Stimulated activated CD8-positive, alpha-beta memory T cell treated with anti-CD3 and anti-CD28 coated beads, Interleukin-2, amount 100 ng/mL, for 48 hours (primary cell): Measurements from ENCODE around the gene YJU2.
A peak's percentile ranks its signal among the peaks of the same experiment; 100 is the strongest.
"Not testable (repeated sequence)": the region's sequence is repeated elsewhere in the genome, so short reads cannot be mapped to it uniquely, and the experiment has no call there.

Experiments used
- DNase-seq, 2 donors: peaks; one replicate each; pipeline ENCODE4 v3.0.0-alpha.2; 2020; ENCODE audit warnings: low read depth in 2 of 2

YJU2 gene

DNA sequence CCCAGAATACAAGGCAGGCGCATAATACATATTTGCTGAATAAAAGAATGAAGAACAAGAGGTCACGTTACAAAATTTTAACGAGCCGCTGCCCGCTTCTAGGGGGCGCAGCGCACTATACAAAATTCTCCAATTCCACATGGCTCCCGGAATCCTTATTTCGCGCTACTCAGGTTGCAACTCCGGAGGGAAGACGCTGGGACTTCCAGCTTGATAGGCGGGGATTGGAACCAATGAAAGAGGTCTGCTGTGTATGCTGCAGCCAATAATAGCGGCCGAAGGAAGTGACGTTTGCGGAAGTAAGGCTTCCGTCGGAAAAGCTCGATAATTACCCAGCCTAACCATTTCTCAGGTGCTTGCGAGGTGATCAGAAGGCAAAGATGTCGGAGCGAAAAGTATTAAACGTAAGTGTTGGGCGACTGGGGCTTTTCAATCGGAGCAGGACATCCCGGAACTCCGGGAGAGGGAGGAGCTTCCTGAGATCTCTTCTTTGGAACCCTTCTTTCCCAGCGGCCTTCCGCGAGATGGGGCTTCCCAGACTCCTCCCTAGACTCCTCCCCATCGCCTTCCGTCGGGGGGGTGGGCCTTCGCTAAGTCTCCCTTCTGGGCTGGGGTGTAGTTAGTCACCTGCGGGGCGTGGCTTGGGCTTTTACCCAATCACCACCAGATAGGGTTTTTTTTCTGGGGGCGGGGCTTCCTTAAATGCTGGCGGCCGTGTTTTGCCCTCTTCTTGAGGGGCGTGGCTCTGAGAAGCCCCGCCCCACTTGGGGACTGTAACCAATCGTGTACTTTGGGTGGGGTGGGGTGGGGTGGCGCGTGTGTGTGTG, at the start of gene YJU2:
Gene YJU2 (plus strand): TSS at position 314 of the 827 bp plus-strand sequence. CDS start 67 bp downstream, at position 381.
- DNase-seq = peak; percentile 95 to 98

DNA sequence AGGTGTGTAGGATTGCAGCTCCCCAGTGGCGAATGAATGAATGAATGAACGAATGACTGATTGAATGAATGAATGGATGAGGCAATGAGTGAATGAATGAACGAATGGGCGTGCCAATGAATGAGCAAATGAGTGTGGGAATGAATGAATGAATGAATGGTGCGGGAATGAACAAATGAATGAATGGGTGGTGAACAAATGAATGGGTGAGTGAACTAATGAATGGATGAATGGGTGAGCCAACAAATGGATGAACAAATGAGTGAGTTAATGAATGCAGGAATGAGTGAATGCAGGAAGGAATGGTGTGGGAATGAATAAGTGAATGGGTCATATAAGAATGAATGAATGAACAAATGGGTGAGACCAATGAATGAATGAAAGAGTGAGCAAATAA, 49.7 kb upstream of the YJU2 start:
- no peak for DNase-seq

DNA sequence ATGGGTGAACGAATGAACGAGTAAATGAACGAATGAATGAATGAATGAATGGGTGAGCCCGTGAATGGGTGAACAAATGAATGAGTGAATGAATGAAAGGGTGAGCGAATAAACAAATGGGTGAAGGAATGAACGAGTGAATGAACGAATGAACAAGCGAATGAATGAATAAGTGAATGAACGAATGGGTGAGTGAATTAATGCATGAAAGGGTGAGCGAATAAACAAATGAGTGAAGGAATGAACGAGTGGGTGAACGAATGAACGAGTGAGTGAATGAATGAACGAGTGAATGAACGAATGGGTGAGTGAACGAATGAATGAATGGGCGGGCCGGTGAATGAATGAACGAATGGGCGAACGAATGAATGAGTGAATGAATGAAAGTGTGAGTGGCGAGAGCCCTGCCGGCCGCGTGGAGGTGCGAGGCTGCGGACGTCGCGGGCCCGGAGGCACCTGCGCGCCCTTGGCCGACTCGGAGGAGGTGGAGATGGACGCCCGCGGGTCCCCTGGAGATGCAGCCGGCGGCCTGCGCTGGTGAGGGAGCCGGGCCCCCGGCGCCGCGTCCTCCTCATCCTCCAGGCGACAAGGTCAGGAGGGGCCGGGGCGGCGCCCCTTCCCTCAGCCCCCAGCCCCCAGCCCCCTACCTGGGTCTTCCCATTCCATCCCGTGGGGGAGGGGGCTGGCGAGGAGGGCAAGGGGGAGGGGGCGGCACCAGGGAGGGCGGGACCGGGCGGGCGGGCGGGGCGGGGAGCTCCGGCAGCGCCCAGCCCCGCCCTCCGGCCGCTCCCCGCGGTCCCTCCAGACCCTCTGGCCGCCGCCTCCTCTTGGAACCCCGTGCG, 49.0 kb upstream of the YJU2 start:
- no peak for DNase-seq

DNA sequence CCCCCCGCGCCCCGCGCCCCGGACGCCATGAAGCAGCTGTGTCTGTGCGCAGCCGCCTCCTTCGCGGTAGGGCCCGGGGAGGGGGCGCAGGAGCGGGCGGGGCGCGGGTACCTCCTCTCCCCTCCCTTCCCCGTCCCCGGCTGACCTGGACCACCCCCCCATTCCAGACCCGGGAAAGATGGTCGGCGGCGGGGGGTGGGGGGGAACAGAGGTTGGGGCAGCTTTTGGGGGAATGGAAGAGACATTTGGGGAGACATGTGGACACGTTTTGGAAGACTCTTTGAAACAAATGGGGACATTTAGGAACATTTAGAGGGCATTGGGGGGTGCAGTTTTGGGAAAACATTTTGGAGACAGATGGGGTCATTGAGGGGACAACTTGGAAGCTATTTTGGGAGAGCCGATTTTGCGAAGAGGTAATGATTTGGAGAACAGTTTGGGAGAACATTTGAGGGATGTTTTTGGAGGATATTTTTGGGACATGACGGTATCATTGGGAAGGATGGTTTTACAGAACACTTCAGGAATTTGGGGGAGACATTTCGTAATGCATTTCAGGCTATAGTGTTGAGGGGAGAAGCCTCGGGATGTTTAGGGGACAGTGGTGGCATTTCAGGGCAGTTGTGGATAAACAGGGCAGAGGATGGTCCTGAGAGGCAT, 48.3 kb upstream of the YJU2 start:
- no peak for DNase-seq

DNA sequence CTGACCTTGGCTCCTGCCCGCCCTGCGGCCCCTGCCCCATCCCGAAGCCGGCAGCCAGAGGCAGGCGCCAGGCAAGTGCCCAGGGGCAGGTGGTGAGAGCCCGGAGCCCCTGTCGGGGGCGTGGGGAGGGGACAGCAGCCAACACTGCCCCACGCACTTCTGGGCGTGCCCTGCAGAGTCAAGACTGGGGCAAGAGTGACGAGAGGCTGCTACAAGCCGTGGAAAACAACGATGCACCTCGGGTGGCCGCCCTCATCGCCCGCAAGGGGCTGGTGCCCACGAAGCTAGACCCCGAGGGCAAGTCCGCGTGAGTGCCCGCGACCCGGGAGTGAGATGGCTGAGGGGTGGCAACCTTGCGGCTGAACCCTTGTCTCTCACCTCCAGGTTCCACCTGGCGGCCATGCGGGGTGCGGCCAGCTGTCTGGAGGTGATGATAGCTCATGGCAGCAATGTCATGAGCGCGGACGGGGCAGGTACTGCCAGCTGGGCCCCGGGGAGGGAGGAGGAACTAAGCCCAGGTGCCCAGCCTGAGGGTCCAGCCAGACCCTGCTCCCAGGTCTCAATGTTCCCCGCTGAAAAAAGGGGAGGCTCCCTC, 47.1 kb upstream of the YJU2 start:
- no peak for DNase-seq

DNA sequence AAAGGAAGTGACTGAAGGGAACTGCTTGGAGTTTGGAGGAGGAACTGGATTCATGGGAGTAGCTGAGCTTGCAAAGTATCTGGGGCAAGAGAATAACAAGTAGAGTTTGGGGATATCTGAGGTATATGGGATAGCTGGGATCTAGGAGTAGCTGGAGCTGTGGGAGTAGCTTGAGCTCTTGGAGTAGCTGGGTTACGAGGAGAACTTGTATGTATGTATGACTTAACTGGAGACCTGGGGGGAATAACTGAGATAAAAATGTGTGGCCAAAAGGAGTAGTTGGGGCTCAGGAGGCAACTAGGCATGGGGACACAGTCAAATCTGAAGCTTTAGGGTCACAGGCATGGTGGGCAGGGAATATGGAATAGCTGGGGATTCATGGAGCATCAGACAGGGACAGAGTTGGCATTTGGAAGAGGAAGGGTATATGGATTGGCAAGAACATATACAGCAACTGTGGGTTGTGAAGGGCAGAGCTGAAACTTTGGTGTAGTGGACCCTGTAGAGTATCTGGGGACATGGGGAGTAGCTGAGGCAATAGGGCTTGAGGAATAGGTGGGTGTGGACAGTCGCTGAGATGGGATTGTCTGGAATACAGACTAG, 45.8 kb upstream of the YJU2 start:
- DNase-seq = no peak

DNA sequence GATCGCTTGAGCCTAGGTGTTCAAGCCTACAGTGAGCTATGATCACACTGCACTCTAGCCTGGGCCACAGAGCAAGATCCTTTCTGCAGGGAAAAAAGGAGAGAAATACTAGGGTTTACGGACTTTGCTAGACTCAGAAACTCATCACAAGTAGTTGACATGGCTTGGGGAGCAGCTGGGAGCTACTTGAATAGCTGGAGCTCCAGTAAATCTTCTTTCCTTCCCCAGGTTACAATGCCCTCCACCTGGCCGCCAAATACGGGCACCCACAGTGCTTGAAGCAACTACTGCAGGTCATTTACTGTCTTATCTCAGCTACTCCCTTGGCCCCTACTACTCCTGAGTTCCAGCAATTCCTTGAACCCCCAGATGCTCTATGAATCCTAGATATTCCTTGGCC, 45.1 kb upstream of the YJU2 start:
- no peak for DNase-seq

DNA sequence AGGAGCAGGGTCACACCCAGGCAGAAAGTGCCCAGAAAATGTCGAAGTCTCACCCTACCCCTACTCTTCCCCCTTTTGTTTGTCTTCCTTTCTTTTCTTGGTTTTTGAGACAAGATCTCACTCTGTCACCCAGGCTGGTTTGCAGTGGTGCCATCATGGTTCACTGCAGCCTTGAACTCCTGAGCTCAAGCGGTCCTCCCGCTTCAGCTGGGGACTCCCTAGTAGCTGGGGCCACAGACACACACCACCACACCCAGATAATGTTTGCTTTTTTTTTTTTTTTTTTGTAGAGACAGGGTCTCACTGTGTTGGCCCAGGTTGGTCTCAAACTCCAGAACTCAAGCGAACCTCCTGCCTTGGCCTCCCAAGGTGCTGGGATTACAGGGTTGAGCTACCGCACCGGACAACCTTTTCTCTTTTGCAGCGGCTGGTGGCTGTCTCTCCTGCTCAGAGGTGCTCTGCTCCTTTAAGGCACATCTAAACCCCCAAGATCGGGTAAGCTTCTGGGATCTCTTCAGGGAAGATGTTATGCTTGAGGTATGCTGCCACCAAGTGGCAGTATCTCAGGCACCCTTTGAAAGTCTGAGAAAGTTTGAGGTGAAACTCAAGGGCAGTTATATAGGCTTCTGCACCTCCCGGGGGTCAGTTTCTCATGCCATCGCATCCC, 39.9 kb upstream of the YJU2 start:
- DNase-seq = no peak

DNA sequence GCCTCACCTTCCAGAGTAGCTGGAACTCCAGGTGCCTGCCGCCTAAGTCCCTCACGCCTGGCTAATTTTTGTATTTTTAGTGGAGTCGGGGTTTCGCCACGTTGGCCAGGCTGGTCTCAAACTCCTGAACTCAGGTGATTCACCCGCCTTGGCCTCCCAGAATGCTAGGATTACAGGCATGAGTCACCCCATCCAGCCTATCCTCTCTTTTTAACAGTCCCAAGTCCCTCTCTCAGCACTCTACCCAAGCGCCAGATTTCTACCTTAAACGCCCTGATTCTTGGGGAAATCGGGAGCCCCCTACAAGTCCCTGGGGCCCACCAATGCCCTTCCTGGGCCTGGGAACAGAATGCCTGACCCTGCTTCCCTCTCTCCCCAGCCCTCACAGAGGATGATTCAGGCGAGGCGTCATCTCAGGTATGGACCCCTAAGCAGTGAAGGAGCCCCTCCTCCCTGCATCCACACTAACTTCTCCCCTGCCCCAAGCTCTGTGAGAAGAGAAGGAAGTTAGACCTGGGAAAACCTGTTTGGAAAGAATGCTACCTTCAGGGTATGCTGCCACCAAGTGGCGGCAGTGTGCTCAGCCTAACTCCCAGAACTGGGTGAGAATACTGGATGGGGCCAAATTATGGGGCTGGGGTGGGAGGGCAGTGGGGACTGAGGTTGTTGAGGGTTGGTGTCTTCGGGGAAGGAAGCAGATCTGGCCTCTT, 38.3 kb upstream of the YJU2 start:
- DNase-seq = no peak

DNA sequence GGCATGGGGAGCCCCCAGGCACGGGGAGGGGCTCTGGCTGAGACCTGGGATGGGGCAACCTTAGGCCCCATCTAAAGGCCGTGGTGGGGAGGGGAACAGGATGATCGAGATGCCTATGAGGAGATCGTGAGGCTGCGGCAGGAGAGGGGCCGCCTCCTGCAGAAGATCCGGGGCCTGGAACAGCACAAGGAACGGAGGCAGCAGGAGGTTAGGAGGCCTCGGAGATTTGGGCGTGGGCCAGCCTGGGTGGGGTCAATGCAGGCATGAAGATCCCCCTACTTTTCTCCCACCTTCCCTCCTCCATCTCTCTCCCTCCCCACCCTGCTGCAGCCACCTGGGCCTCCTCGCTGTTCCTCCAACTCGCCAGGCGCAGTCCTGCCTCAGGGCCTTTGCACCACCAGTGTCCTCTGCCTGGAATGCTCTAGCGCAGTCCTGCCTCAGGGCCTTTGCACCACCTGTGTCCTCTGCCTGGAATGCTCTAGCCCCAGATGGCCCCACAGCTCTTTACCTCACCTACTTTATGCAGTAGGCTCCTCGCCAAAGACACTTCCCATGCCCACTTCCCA, 36.6 kb upstream of the YJU2 start:
- no peak for DNase-seq

DNA sequence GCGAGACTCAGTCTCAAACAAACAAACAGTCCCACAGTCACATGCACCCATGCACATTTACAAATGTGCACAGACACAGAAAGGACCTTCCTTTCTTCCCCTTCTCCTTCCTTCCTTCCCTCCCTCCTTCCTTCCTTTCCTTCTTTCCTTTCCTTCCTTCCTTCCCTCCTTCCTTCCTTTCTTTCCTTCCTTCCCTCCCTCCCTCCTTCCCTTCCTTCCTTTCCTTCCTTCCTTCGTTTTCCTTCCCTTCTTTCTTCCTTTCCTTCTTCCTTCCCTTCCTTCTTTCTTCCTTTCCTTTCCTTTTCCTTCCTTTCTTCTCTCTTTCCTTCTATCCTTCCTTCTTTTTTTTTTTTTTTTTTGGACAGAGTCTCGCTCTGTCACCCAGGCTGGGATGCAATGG, 33.8 kb upstream of the YJU2 start:
- DNase-seq = no peak

DNA sequence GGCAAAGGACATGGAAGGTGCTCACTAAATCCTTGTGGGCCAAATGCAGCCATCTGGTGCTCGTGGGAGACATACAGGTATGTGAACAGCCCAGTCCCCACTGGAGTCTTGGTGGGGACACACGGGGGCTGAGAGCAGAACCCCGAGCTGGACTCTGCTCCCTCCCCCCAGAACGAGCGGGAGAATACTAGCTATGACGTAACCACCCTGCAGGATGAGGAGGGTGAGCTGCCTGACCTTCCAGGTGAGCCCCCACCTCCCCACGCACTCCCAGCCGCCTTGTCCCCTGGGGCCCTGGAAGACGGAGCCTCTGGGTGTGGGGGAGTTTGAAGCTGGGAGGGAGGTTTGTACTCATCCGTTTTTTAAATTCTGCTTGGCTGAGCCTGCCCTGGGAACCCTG, 31.1 kb upstream of the YJU2 start:
- no peak for DNase-seq

DNA sequence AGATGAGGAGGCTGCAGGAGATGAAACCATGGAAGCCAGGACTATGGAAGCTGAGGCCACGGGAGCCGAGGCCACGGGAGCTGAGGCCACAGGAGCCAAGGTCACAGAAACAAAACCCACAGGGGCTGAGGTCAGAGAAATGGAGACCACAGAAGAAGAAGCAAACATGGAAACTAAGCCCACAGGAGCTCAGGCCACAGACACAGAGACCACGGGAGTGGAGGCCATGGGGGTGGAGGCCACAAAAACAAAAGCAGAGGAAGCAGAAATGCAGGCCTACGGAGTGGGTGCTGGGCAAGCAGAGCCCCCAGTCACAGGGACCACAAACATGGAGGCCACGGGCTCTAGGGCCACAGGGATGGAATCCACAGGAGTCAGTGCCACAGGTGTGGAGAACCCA, 30.0 kb upstream of the YJU2 start:
- no peak for DNase-seq

DNA sequence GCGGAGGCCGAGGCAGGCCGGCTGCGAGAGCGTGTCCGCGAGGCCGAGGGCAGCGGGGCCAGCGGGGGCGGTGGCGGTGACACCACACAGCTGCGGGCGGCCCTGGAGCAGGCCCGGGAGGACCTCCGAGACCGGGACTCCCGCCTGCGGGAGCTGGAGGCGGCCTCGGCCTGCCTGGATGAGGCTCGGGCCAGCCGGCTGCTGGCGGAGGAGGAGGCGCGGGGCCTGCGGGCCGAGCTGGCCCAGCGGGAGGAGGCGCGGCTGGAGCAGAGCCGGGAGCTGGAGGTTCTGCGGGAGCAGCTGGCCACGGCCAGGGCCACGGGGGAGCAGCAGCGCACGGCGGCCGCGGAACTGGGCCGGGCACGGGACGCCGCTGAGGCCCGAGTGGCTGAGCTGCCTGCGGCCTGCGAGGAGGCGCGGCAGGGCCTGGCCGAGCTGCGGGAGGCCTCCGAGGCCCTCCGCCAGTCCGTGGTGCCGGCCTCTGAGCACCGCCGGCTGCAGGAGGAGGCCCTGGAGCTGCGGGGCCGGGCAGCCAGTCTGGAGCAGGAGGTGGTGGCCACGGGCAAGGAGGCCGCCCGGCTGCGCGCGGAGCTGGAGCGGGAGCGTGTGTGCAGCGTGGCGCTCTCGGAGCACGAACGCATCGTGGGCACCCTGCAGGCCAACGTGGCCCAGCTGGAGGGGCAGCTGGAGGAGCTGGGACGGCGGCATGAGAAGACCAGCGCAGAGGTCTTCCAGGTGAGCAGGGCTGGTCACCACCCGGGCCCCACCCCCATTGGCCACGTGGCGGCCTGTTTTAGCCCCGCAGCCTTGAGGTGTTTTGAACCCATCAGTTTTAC, 29.2 kb upstream of the YJU2 start:
- no peak for DNase-seq

DNA sequence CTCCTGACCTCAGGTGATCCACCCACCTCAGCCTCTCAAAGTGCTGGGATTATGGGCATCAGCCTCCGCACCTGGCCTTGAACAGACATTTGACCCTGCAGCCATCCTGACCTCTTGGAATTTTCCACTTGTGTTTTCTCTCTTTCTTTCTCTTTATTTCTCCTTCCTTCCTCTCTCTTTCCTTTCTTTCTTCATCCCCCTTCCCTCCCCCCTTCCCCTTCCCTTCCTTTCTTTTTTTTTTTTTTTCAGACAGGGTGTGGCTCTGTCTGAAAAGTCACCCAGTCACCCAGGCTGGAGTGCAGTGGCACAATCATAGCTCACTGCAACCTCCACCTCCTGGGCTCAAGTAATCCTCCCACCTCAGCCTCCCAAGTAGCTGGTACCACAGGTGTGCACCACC, 28.4 kb upstream of the YJU2 start:
- not testable (repeated sequence) for DNase-seq

DNA sequence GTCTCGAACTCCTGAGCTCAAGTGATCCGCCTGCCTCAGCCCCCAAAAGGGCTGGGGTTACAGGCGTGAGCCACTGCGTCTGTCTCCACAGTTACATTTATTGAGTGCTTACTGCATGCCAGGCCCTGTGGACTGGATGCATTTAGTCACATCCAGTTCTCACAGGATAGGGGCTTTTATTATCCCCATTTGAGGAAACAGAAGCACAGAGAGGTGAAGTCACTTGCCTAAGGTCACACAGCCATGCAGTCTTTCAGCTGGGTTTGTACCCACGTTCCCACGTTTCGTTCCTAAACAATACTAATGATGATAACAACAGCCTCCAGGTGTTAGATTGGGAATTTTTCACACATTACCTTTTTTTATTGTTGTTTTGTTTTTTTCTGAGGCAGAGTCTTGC, 26.7 kb upstream of the YJU2 start:
- no peak for DNase-seq

DNA sequence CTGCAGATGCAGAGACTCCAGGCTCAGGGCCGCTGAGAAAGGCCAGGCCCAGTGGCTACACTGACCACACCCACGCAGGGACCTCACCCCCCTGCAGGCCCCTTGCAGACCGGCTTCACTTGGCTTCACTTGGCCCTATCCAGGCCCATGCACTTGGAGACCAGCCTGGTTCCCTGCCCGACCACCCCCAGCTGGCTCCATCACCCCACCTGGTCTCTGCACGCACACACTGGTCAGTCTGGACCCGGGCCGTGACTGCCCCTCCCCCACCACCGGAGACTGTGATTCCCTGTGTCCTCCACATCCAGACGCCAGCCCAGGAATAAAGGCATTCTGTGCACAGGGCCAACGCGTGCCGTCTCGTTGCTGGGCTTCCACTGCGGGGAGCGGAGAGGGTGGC, 22.4 kb upstream of the YJU2 start:
- no peak for DNase-seq

DNA sequence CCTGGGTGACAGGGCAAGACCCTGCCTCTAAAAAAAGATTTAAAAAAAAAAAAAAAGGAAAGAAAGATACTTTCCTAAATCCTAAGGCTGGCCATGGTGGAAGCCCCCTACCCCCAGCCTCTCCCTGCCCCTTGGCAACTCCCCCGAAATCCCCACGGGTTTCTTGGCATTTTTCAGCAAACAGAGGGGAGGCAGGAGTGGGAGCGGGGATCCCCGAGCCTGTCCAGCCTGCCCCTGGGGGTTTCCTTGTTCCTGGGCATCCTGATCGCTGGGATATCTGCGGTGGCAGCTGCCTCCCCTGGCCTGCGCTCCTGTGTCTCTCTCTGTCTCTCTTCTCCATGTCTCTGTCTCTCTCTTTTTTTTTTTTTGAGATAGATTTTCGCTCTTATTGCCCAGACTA, 21.0 kb upstream of the YJU2 start:
- DNase-seq = no peak

DNA sequence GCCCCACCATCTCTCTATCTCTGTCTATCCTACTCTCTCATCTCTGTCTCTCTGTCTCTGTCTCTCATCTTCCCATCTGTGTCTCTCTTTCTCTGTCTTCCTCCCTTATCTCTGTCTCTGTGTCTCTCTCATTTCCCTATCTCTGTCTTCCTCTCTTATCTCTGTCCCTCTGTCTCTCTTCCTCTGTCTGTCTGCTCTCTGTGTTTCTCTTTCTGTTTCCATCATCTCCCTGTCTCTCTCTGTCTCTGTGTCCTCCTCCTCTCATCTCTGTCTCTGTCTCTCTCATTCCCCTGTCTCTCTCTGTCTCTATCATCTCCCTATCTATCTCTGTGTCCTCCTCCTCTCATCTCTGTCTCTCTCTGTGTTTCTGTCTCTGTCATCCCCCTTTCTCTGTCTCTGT, 19.1 kb upstream of the YJU2 start:
- DNase-seq = no peak
